Gastrocnemius medialis (tissue), 4 donors: Measurements from ENCODE around the gene ALAS2.

Experiments
- CTCF ChIP-seq, 5 experiments: fragments of 450-650 bp in 3 of 5; fragments of 200-600 bp in 2 of 5; sonication (generic) in 2 of 5; IDR thresholded peaks in 4 of 5; conservative IDR thresholded peaks in 1 of 5; 1 replicate in 4 of 5; 2 replicates in 1 of 5; pipeline ENCODE4 v1.5.1; 2016 to 2019; ENCODE audit warnings: antibody characterized with exemption in 5 of 5, mild to moderate bottlenecking in 3 of 5, moderate library complexity in 3 of 5
- POLR2A ChIP-seq, 2 donors: fragments of 450-650 bp; IDR thresholded peaks; one replicate each; pipeline ENCODE4 v1.6.1; 2017; ENCODE audit warnings: antibody characterized with exemption in 2 of 2, mild to moderate bottlenecking in 2 of 2, moderate library complexity in 2 of 2

DNA sequence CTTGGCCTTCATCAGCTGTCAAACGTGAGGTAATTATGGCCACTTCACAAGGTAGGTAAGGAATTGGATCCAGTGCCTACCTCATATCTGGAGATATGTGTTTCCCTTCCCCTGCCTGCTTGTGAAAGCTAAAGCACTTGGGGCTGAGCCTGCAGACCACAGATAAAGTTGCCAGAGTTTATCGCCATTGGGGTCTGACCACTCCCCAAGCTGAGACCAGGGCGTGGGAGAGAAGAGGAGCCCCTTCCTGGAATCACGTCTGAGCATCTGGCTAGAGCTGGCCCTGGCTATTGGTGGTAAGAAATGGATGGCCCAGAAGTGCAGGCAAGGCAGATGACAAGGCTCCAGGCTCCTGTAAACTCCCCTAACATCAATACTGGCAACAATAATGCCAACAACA is 2.7 kb downstream of the ALAS2 start:
- TF ChIP-seq CTCF (IDR thresholded peaks at IDR 0.05 in 4 of 5, conservative IDR thresholded peaks at IDR 0.05 in 1 of 5) (no peak), POLR2A (IDR thresholded peaks at IDR 0.05) (no peak)
